ENCODE measurements around the gene CACNA1E. TPM values are rescaled to one million over a fixed set of nuclear protein-coding genes. Genes with fewer than 3 reads are reported as not detected.

CACNA1E gene
- total and polyA plus RNA-seq, 2 of the 4 experiments (the other 2 are of a cell fraction): not detected

- no peak overlapping the region for H3K4me3 ChIP-seq (ENCODE audit: insufficient read depth, low read depth, low read length)
- ATAC-seq (ENCODE audit: low read depth) (no peak), DNase-seq (no peak)
- no peak overlapping the region for H2BK5ac ChIP-seq (ENCODE audit: low read depth, low read length, poor library complexity, severe bottlenecking)
- H2AK9ac ChIP-seq (replicated peaks; ENCODE audit: low read depth, low read length, poor library complexity): no peak overlapping the region
- no peaks in the 10 kb centered on the region for H3K4me1 ChIP-seq (ENCODE audit: control insufficient read depth, insufficient read depth, low read length)
- H3K79me1 ChIP-seq (ENCODE audit: low read depth in 1 of 2, low read length in 2 of 2): no peaks in the 10 kb centered on the region
- no peaks in the 10 kb centered on the region for H3K36me3 ChIP-seq (ENCODE audit: control insufficient read depth, insufficient read depth, low read length)
- H3K27ac ChIP-seq (ENCODE audit: insufficient read depth, low read length): no peak overlapping the region
- ChIA-PET POLR2A (ENCODE audit: unreplicated experiment) (no interaction called here), CTCF (no interaction called here)
- H4K5ac ChIP-seq (ENCODE audit: low read depth, low read length): no peak overlapping the region
- no peak overlapping the region for H3K9ac ChIP-seq (ENCODE audit: low read depth, low read length)
- no peaks in the 10 kb centered on the region for H3K9me1 ChIP-seq (ENCODE audit: insufficient read depth, low read length)
- WGBS, 2 experiments (ENCODE audit: extremely low coverage in 2 of 2, insufficient read length in 1 of 2): no CpG with 5 or more reads among the region's 2 CpGs
- TF ChIP-seq BHLHE40 (IDR thresholded peaks at IDR 0.05; ENCODE audit: low read depth, low read length) (no peak), CEBPB (IDR thresholded peaks at IDR 0.05; ENCODE audit: low read depth, low read length) (no peak), CHD1 (IDR thresholded peaks at IDR 0.05; ENCODE audit: low read depth, low read length) (no peak), NFE2L2 (IDR thresholded peaks at IDR 0.05; ENCODE audit: low read depth, low read length) (no peak), POLR2A (IDR thresholded peaks at IDR 0.05; ENCODE audit: low read depth, low read length) (no peak), RCOR1 (IDR thresholded peaks at IDR 0.05; ENCODE audit: insufficient replicate concordance, low read length) (no peak), FOS (IDR thresholded peaks at IDR 0.05; ENCODE audit: low read depth, low read length) (no peak), MAFK (IDR thresholded peaks at IDR 0.05; ENCODE audit: low read depth, low read length) (no peak), MXI1 (IDR thresholded peaks at IDR 0.05; ENCODE audit: borderline replicate concordance, low read depth, low read length) (no peak), RAD21 (IDR thresholded peaks at IDR 0.05; ENCODE audit: low read length) (no peak), SMC3 (IDR thresholded peaks at IDR 0.05; ENCODE audit: low read depth, low read length) (no peak)
- TF ChIP-seq, protein P1, sequence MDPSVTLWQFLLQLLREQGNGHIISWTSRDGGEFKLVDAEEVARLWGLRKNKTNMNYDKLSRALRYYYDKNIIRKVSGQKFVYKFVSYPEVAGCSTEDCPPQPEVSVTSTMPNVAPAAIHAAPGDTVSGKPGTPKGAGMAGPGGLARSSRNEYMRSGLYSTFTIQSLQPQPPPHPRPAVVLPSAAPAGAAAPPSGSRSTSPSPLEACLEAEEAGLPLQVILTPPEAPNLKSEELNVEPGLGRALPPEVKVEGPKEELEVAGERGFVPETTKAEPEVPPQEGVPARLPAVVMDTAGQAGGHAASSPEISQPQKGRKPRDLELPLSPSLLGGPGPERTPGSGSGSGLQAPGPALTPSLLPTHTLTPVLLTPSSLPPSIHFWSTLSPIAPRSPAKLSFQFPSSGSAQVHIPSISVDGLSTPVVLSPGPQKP (IDR thresholded peaks at IDR 0.05; ENCODE audit: borderline replicate concordance, low read depth, low read length): no peak
- TF ChIP-seq, protein P2, sequence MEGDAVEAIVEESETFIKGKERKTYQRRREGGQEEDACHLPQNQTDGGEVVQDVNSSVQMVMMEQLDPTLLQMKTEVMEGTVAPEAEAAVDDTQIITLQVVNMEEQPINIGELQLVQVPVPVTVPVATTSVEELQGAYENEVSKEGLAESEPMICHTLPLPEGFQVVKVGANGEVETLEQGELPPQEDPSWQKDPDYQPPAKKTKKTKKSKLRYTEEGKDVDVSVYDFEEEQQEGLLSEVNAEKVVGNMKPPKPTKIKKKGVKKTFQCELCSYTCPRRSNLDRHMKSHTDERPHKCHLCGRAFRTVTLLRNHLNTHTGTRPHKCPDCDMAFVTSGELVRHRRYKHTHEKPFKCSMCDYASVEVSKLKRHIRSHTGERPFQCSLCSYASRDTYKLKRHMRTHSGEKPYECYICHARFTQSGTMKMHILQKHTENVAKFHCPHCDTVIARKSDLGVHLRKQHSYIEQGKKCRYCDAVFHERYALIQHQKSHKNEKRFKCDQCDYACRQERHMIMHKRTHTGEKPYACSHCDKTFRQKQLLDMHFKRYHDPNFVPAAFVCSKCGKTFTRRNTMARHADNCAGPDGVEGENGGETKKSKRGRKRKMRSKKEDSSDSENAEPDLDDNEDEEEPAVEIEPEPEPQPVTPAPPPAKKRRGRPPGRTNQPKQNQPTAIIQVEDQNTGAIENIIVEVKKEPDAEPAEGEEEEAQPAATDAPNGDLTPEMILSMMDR (conservative IDR thresholded peaks at IDR 0.05; ENCODE audit: low read depth, low read length): no peak
- TF ChIP-seq, protein P3, sequence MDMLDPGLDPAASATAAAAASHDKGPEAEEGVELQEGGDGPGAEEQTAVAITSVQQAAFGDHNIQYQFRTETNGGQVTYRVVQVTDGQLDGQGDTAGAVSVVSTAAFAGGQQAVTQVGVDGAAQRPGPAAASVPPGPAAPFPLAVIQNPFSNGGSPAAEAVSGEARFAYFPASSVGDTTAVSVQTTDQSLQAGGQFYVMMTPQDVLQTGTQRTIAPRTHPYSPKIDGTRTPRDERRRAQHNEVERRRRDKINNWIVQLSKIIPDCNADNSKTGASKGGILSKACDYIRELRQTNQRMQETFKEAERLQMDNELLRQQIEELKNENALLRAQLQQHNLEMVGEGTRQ (IDR thresholded peaks at IDR 0.05; ENCODE audit: low read depth, low read length): no peak
- no peak overlapping the region for H3K56ac ChIP-seq (ENCODE audit: extremely low read depth, insufficient read depth, low read length)
- BruUV-seq (replicated peaks): no TSS peak
- H3K9me3 ChIP-seq (ENCODE audit: control insufficient read depth, insufficient read depth, low read length): peaks cover 16% of the 10 kb centered on the region
- in situ Hi-C loops (cut with MboI; ENCODE audit: low sequenced_read_pairs) (no loop called here), dilution Hi-C loops (cut with HindIII; ENCODE audit: low sequenced_read_pairs, unreplicated experiment) (no loop called here), intact Hi-C loops (cut with micrococcal nuclease) (no loop called here)
- H4K8ac ChIP-seq (ENCODE audit: low read depth in 2 of 2, low read length in 2 of 2): no peak overlapping the region
- no peak overlapping the region for H2BK20ac ChIP-seq (ENCODE audit: low read depth, low read length)
- no peak overlapping the region for H4K91ac ChIP-seq (ENCODE audit: insufficient read depth, low read depth, low read length)
- H4K20me1 ChIP-seq (ENCODE audit: insufficient read depth, low read length): no peaks in the 10 kb centered on the region
- H3K4me2 ChIP-seq (ENCODE audit: low read depth, low read length): no peak overlapping the region
- H3K27me3 ChIP-seq (ENCODE audit: control insufficient read depth, insufficient read depth, low read length): no peaks in the 10 kb centered on the region
- no peak overlapping the region for H2BK120ac ChIP-seq (ENCODE audit: low read depth, low read length)
- no peak overlapping the region for H2AFZ ChIP-seq (replicated peaks; ENCODE audit: low read length, poor library complexity)
- no peak overlapping the region for H2BK15ac ChIP-seq (ENCODE audit: low read depth, low read length)
- no peak overlapping the region for H3K18ac ChIP-seq (ENCODE audit: low read depth, low read length)
- no peak overlapping the region for H3K23ac ChIP-seq (ENCODE audit: low read depth, low read length)
- no peak overlapping the region for H3K4ac ChIP-seq (ENCODE audit: low read depth, low read length)
- H3K14ac ChIP-seq (replicated peaks; ENCODE audit: low read depth, low read length): no peak overlapping the region
- H2AK5ac ChIP-seq (ENCODE audit: low read depth, low read length): no peak overlapping the region
Observed at GRCh38 chr1:181777286-181777685, 294.0 kb downstream of the CACNA1E start.

All from IMR-90 (cell line).